Activated CD4-positive, CD25-positive, alpha-beta regulatory T cell (primary cell): ENCODE data around the gene MUC6.

Experiments
- DNase-seq, 4 experiments: peaks; one replicate each; lab custom pipeline; 2025; lab: John Stamatoyannopoulos, UW

Gene MUC6

DNA sequence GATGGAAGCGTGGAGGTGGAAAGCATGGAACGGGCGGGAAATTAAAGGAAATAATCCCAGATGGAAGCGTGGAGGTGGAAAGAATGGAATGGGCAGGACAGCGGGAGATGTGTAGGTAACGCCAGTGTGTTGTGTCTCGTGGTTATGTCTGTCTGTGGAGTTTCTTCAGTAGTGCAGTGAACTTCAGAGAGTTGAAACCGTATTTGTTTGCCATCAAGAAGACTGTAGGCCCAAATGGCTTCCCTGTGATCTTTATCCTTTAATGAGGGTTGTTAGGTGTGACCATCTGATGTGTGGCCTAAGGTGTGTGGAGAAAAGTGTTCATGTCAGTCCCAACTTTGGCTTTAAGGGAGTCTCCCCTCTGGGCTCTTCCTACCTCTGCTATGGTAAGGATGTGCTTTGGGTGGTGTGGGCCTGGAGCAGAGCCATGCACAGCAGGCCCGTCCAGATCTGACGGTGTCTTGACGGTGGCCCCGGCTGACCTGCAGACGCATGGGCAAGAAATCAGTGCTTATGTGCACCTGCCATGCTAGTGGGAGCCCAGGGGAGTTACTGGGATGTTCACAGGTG lies 71.2 kb downstream of the MUC6 start:
- no peak for DNase-seq

DNA sequence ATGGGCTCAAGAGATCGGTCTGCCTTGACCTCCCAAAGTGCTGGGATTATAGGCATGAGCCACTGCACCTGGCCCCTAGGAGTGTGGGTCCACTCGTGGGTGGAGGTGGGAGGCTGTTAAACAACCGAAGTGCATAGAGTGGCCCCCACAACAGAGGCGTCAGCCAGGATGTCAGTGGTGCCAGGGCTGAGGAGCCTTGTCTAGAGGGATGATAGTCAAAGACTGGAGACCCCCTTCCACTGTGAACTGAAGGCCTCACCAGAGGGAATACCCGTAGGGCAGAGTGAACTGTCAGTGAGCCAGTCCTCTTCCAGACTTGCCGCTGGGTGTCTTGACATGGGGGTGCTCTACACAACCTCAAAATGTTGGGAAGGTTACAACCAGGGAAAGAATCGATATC lies 72.7 kb downstream of the MUC6 start:
- DNase-seq = no peak
